PC-9 (cell line): ENCODE measurements around the gene WDR7.

Experiments used
- EZH2 ChIP-seq: fragments of 200-600 bp; sonication (generic); IDR thresholded peaks from 2 replicates; pipeline ENCODE4 v1.8.0; 2017; ENCODE audit warnings: antibody characterized with exemption, low read depth
- TF ChIP-seq, protein P1 (sequence below): fragments of 200-600 bp; sonication (generic); conservative IDR thresholded peaks from 2 replicates; pipeline ENCODE4 v1.6.1; 2017; ENCODE audit warnings: mixed run types, antibody characterized with exemption, mild to moderate bottlenecking, moderate library complexity

DNA sequence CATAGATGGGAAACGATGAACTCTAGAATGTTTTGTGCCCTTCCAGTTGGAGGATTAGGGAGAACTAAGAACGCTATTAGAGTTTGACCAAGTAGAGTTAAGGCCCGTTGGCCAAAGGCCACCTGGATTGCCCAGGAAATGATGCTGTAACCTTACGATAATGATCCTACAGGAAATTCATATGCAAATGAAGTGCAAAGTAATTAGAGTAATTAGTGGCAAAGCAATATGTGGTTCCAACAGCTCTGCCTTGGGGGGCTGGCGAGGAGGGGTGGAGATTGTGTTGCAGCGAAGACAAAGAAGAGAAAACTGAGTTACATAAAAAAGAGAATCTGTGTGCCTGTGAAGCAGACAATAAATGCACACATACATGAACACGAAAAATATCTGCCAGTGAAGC lies 434.2 kb downstream of the WDR7 start:
- TF ChIP-seq, protein P1, sequence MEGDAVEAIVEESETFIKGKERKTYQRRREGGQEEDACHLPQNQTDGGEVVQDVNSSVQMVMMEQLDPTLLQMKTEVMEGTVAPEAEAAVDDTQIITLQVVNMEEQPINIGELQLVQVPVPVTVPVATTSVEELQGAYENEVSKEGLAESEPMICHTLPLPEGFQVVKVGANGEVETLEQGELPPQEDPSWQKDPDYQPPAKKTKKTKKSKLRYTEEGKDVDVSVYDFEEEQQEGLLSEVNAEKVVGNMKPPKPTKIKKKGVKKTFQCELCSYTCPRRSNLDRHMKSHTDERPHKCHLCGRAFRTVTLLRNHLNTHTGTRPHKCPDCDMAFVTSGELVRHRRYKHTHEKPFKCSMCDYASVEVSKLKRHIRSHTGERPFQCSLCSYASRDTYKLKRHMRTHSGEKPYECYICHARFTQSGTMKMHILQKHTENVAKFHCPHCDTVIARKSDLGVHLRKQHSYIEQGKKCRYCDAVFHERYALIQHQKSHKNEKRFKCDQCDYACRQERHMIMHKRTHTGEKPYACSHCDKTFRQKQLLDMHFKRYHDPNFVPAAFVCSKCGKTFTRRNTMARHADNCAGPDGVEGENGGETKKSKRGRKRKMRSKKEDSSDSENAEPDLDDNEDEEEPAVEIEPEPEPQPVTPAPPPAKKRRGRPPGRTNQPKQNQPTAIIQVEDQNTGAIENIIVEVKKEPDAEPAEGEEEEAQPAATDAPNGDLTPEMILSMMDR = no peak
- no peak for TF ChIP-seq EZH2
